PFSK-1 (cell line): ENCODE results near the gene HECTD1.

Source experiments
- FOXP2 ChIP-seq: optimal IDR thresholded peaks from 2 replicates; pipeline ENCODE3; 2011; ENCODE audit warnings: borderline replicate concordance, control low read depth, inconsistent platforms; ENCODE audit not compliant: insufficient read depth; ENCODE audit errors: extremely low read length, extremely low read depth
- POLR2AphosphoS5 ChIP-seq: IDR thresholded peaks from 2 replicates; pipeline ENCODE4 v1.6.1; 2012; ENCODE audit warnings: low read depth, mild to moderate bottlenecking, control low read depth, low read length, moderate library complexity
- REST ChIP-seq, 2 experiments: IDR thresholded peaks; 2 replicates each; pipeline versions ENCODE4 v1.6.1 to v1.8.0; 2011 to 2012; ENCODE audit warnings: low read depth in 2 of 2, low read length in 2 of 2, control low read depth in 1 of 2, inconsistent platforms in 1 of 2, mild to moderate bottlenecking in 1 of 2, moderate library complexity in 1 of 2; ENCODE audit not compliant: insufficient read depth in 1 of 2
- SIN3A ChIP-seq: IDR thresholded peaks from 2 replicates; pipeline ENCODE4 v1.6.1; 2012; ENCODE audit warnings: mild to moderate bottlenecking, low read length, moderate library complexity, borderline replicate concordance; ENCODE audit not compliant: insufficient read depth
- TAF1 ChIP-seq: IDR thresholded peaks from 2 replicates; pipeline ENCODE4 v1.6.1; 2012; ENCODE audit warnings: low read length, control low read depth, borderline replicate concordance; ENCODE audit not compliant: insufficient read depth

- TF ChIP-seq REST (IDR thresholded peaks at IDR 0.05; ENCODE audit: insufficient read depth in 1 of 2, low read depth in 2 of 2, low read length in 2 of 2) (no peak), POLR2AphosphoS5 (no peak), TAF1 (no peak), SIN3A (no peak), FOXP2 (no peak)
Observed at GRCh38 chr14:31224808-31225207, 17.2 kb upstream of the HECTD1 start.
